Measurements from ENCODE around the gene PGBD1. TPM values are rescaled to one million over a fixed set of nuclear protein-coding genes. Genes with fewer than 3 reads are reported as not detected.
"Not testable (repeated sequence)": the region's sequence is repeated elsewhere in the genome, so short reads cannot be mapped to it uniquely, and the experiment has no call there.

The PGBD1 gene
- total RNA-seq, 1 experiment from 2014 or later = 6.3 TPM

DNA sequence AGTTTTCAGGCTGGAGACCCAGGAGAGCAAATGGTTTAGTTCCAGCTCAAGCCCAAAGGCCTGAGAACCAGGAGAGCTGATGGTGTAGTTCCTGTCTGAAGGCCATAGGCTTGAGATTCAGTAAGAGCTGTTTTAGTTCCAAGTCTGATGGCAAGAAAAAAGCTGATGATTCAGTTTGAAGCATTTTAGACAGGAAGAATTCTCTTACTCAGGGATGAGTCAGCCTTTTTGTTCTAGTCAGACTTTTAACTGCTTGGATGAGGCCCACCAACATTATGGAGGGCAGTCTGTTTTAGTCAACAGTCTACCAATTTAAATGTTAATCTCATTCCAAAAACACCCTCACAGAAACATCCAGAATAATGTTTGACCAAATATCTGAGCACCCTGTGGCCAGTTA, 11.9 kb upstream of the PGBD1 start:
- DNase-seq (ENCODE audit: low spot score) = peak; percentile 55

DNA sequence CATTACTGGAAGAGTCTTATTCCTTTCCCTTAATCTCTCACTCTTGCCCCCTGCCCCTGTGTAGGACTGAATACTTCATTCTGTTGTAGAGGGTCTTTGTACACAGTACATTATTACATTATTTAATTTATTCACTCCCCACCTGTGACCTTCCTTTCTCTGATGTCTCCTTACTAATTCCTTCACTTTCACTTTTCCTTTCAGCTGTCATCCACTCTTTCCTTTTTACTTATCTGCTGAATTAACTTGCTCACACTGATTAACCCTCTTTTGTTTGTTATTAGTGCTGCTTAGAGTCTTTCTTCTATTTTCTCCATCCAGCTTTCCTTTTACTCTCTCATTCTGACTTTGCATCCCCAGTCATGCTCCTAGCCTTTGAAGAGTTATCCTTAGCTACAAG, 6.5 kb upstream of the PGBD1 start:
- no peak for DNase-seq (ENCODE audit: low spot score)

DNA sequence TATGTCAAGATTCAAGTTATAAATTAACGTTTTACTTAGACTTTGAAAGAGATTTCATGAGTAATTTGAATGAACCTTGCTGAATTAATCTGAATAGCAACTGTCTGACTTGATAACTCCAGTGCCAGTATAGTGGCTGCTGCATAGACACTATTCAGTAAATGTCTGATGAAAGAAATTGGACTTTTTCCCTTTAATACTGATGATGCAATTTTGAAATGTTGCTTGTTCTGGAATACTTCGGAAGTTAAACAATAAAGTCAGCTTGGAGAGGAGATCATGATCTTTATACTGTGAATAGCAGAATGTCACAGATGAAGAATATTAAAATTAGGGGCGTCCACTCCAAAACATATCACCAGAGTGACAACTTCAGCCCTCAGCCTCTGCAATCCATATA, 3.6 kb upstream of the PGBD1 start:
- DNase-seq (ENCODE audit: low spot score) = no peak

- no peak for DNase-seq (ENCODE audit: low spot score)
Observed at GRCh38 chr6:28280595-28281287, 631 bp upstream of the PGBD1 start.

DNA sequence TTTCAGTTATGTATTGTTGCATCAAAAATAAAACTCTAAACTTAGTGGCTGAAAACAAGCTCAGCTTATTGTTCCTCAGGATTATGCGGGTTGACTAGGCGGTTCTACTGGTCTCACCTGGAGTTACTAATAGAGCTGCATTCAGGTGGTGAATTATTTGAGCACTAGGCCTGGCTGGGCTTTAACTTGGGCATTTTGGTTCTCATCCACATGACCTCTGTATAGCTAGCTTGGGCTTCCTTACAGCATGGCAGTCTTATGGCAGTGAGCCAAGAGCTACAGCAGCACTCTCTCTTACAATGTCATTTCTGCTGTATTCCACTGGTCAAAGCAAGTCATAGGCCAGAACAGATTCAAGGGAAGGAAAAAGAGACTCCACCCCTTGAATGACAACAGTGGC, 1.6 kb downstream of the PGBD1 start:
- DNase-seq (ENCODE audit: low spot score) = no peak

GRCh38 chr6:28291573-28291972, 10.2 kb downstream of the PGBD1 start:
- DNase-seq (ENCODE audit: low spot score) = no peak

DNA sequence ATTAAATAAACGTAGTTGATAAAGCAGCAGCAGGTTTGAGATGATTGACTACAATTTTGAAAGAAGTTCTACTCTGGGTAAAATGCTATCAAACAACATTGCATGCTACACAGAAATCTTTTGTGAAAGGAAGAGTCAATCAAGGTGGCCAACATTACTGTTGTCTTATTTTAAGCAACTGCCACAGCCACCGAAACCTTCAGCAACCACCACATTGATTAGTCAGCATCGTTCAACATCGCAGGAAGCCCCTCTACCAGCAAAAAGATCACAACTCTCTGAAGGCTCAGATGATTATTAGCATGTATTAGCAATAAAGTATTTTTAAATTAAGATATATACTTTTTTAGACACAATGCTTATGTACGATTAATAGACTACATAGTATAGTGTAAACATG, 14.0 kb downstream of the PGBD1 start:
- DNase-seq (ENCODE audit: low spot score) = no peak

DNA sequence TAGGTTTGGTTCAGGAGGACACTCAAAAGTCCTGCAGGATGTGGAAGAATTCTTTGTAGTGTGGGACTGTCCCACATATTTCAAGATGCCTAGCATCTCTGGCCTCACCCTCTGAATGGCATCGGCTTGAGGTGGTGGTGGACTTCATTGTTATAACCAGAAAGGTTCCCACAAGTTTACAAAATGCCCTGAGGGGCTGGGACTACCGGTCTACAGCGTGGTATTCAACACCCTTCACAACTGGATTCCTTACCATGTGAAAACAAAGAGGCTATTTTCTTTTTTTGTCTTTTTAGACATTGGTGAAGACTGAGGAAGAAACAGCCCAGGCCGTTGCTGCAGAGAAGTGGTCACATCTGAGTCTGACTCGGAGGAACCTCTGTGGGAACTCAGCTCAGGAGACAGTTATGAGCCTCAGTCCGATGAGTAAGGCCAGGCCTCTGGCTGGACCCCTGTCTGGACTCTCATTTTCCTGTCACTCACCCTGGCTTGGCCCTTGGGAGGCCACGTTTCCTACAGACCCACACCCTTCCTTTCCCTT, 15.2 kb downstream of the PGBD1 start:
- DNase-seq (ENCODE audit: low spot score) = no peak

DNA sequence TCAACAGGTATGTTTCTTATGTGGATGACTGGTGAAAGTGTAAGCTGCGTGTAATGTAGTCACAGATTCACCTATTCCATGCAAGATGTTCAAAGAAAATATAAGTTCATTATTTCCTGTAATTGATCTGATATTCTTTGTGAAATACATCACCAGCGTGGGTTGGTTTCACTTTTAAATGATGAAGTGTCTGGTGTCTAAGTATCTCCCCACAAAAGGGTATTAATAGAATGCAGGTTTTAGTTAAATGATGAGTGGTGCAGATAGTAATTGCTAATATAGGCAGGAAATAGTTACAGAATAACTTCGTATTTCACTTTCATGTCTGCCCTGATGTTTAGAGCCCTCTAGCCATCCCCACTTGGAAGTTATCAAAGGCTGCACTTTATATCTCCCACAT, 22.2 kb downstream of the PGBD1 start:
- DNase-seq (ENCODE audit: low spot score) = no peak

GRCh38 chr6:28306363-28306762, 25.0 kb downstream of the PGBD1 start:
- DNase-seq (ENCODE audit: low spot score) = not testable (repeated sequence)

- no peak for DNase-seq (ENCODE audit: low spot score)
Observed at GRCh38 chr6:28311139-28311823, 29.9 kb downstream of the PGBD1 start.

- DNase-seq (ENCODE audit: low spot score) = no peak
Observed at GRCh38 chr6:28312939-28313338, 31.6 kb downstream of the PGBD1 start.

DNA sequence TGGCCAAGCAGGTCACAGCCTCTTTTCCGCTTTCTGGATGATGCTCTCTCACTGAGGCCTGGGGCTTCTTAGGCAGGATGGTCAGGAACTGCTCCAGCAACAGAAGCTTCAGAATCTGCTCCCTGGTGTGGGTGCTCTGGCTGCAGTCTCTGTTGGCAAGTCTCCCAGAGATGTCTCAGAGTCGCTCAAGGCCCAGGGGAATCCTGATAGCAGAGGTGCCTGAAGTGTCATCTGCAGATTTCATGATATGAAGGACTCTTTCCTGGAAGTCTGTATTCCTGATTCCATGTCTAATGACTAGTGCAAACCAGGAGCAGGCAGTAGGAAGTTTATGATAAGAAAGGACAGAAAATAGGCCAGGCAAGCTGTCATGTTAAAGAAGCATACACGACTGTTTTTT, 34.3 kb downstream of the PGBD1 start:
- DNase-seq (ENCODE audit: low spot score) = no peak

DNA sequence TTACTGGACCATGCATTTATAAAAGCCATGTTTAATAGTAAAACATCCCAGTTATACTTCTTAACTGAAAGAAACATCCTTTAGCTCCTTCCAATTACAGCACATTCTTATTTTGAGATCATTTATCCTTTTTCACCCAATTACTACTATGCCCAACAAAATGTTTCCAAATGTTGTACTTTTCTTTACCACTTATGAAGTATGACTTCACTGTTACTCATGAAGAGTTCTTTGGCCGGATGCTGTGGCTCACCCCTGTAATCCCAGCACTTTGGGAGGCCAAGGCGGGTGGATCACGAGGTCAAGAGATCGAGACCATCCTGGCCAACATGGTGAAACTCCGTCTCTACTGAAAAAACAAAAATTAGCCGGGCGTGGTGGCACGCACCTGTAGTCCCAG, 36.5 kb downstream of the PGBD1 start:
- not testable (repeated sequence) for DNase-seq (ENCODE audit: low spot score)

DNA sequence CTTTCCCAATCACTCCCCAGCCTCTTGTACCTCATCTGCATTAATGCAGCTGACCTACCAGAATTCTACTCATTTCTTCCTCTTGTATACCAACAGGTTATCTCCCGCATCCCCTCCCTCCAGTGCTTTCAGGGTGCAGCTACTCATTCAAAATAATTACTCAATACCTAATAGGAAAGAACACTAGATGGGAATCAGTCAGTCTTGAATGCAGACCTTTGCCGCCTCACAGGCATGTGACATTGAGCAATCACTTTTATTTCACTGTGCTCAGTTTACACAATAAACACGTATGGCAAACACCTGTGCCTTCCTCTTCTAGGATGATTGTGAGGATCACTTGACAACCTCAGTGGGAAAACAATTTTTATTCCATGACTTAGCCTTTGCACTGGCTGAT, 41.3 kb downstream of the PGBD1 start:
- DNase-seq (ENCODE audit: low spot score) = no peak

GRCh38 chr6:28323813-28324424, 42.5 kb downstream of the PGBD1 start:
- no peak for DNase-seq (ENCODE audit: low spot score)

- DNase-seq (ENCODE audit: low spot score) = no peak
Observed at GRCh38 chr6:28326371-28326948, 45.1 kb downstream of the PGBD1 start.

DNA sequence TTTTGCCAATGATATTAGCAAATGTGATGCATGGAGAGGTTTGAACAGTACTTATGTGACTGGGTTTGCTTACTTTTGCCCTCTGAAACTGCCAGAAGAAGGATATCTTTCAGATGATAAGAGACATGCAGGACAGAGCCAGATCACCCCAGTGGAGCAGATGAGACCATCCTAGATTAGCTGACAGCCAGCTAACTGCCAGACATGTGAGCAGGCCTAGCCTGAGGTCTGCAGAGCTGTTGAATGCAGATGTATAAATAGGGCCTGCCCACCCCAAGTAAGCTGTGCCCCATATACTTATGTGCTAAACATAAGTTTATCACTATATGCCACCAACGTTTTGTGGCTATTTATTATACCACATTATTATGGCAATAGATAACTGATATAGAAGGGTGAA, 48.7 kb downstream of the PGBD1 start:
- DNase-seq (ENCODE audit: low spot score) = no peak

DNA sequence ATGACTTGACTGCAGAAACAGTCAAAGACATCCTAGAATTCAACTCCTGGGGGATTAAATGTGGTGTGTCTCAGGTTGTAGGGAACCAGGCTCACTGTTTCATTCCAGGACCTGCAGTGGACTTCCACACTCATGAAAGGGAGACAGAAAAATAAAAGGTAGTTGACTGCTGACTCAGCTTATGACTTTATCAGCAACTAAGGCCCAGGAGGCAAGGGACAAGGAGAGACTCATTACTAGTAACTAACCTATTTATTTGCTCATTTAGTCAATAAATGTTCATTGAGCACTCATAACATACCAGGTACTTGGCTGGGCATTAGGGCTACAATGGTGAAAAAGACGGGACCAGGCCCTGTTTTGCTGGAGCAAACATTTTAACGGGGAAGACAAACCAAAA, 51.7 kb downstream of the PGBD1 start:
- no peak for DNase-seq (ENCODE audit: low spot score)

GRCh38 chr6:28333599-28334018, 52.2 kb downstream of the PGBD1 start:
- no peak for DNase-seq (ENCODE audit: low spot score)

DNA sequence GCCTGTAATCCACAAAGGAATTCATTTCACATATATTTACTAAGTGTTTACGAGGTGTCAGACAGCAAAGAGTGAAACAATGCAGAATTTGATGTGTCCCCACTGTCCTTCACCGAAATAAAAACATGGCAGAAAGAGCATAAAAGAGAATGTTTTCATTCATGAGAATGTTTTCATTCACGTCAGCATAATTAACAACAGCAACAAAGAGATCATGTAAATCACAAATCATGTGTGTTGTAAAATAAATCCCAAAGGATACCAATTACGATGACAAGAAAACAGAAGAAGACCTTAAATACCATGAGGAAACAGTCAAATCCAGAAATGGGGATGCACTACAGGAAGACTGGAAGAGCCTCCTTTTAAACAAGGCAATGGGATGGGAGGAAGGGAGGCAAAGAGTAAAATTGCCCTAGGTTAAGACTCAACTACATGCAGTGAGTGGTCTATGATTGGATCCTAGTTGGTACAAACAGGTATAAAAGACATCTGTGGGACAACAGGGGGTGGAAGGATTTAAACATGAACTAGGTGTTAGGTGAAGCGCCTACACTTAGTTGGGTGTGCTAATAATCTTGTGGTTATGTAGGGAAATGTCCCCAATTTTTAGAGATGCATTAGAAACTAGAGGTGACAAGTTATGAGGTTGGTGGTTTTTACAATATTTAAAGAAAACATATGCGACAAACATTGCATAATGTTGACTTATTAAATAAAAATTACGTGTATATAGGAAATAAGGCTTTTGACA, 53.1 kb downstream of the PGBD1 start:
- DNase-seq (ENCODE audit: low spot score) = no peak

DNA sequence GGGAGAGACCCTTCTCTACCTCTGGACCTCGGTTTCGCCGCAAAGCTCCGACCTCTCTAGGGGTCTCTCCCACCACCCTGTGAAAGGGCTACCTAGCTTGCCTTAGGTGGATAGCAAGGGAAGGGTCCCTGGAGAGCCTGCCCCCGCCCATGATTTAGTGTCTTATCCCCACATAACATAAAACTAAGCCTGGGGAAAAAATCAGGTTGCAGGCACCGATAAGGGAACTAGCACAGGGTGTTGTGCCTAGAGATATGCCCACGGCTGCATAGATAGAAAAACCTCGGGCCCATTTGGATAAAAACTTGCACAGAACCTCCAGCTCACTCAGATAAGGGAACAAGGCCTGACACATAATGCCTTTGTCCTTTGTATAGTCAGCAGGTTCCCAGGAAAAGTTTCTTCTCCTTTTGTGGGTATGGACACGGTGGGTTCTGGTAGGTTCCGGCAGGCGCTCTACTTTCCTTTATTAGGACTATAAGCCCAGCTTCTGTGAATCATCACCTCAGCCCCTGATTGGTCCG, 53.7 kb downstream of the PGBD1 start:
- DNase-seq (ENCODE audit: low spot score) = no peak
